22Rv1 (cell line): Measurements from ENCODE around the gene KCTD13.

Experiments
- ZFX ChIP-seq: fragments of 450-650 bp; IDR thresholded peaks from 2 replicates; pipeline ENCODE4 v1.6.1; 2017; ENCODE audit warnings: antibody characterized with exemption, borderline replicate concordance
- TF ChIP-seq, protein P1 (sequence below): fragments of 450-650 bp; IDR thresholded peaks from 2 replicates; pipeline ENCODE4 v1.5.1; 2017; ENCODE audit warnings: mild to moderate bottlenecking

DNA sequence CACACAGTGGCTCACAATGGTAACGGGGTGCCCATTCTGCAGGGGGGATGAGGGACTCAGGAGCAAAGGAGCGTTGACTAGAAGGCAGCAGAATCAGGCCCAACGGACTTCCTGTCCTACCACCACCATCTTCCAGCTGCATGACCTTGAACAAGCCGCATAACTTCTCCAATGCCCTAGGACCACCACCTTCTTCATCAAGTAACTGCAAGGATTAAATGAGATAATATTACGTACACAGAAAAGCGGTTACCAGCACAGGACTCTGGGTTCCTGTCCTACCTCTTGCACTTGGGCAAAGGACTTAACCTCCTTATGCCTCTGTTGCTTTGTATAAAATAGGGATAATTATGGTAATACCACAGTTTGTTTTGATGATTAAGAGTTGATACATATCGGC lies 21.1 kb downstream of the KCTD13 start:
- TF ChIP-seq, protein P1, sequence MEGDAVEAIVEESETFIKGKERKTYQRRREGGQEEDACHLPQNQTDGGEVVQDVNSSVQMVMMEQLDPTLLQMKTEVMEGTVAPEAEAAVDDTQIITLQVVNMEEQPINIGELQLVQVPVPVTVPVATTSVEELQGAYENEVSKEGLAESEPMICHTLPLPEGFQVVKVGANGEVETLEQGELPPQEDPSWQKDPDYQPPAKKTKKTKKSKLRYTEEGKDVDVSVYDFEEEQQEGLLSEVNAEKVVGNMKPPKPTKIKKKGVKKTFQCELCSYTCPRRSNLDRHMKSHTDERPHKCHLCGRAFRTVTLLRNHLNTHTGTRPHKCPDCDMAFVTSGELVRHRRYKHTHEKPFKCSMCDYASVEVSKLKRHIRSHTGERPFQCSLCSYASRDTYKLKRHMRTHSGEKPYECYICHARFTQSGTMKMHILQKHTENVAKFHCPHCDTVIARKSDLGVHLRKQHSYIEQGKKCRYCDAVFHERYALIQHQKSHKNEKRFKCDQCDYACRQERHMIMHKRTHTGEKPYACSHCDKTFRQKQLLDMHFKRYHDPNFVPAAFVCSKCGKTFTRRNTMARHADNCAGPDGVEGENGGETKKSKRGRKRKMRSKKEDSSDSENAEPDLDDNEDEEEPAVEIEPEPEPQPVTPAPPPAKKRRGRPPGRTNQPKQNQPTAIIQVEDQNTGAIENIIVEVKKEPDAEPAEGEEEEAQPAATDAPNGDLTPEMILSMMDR: no peak
- TF ChIP-seq ZFX: no peak
